ENCODE measurements around the gene EMILIN1.
A peak's percentile ranks its signal among the peaks of the same experiment; 100 is the strongest.

Gene EMILIN1

DNA sequence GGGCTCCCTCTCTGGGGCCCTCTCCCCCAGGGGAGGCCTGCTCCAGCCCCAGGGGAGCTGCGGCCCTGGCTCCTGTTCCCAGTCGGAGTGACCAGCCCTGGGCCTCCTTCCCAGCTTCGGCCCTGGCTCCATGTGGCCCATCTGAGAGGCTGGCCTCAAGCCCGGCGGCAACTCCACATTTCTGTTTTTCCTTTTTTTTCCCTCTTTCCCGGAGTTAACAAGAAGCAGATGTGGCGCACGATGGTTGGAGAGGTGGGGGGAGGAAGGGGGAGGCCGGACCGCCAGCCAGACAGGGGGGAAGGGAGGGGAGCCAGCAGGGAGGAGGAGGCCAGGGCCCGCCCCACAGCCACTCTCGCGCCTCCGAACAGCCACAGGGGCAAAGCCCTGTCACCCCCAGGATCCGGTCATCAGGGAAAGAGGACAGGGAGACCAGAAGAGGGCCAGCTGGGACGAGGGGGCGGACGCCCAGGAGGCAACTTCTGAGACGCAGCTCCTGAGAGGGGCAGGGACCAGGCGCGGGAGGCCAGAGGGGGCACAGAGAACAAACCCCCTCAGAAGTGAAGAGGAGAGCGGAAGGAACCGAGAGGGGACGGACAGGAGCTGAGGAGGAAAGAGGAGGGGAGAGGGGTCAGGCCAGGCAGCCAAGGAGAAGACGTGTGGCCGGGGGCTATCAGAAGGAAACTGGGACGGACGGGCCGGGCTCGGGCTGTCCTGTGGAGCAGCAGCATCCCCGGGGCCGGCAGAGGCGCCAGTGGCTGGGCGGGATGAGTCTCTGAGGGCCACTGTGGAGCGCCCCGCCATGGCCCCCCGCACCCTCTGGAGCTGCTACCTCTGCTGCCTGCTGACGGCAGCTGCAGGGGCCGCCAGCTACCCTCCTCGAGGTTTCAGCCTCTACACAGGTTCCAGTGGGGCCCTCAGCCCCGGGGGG, at the start of gene EMILIN1:
EMILIN1 (plus strand) TSS at position 349 of the 928 bp plus-strand sequence; CDS start at position 800, 451 bp downstream.
- no peak for DNase-seq

DNA sequence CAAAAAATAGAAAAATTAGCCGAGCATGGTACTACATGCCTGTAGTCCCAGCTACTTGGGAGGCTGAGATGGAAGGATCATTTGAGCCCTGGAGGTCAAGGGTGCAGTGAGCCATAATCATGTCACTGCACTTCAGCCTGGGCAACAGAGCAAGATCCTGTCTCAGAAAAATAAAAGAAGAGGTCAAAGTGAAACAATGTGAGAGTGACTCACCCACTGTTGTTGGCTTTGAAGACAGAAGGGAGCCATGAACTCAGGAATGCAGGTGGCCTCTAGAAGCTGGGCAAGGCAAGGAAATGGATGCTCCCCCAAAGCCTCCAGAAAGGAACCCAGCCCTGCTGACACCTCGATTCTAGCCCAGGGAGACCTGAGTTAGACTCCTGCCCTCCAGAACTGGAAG, 49.4 kb upstream of the EMILIN1 start:
- no peak for DNase-seq

DNA sequence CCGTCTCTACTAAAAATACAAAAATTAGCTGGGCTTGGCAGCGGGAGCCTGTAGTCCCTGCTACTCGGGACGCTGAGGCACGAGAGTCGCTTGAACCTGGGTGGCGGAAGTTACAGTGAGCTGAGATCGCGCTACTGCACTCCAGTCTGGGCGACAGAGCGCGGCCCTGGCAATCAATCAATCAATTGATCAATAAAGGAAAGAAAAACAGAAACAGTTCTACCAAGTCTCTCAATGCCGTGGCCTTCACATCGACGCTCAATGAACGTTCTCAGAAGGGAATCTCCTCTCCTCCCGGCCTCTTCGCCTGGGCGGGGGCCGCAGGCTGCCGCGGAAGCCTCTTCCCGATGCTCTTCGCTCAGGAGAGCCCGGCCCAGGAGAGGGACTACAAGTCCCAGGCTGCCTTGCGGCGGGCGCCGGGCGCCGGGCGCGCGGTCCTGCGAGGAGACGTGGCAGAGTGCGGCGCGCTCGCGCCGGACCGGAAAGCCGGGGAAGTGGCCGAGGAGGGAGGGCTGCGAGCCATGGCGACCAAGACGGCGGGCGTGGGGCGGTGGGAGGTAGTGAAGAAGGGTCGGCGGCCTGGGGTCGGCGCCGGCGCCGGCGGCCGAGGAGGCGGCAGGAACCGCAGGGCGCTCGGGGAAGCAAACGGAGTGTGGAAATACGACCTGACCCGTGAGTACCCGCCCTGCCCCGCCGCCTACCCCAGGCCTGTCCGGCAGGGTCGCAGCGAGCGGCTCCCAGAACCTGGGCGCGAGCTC, 45.7 kb upstream of the EMILIN1 start, which contains the start of gene TMEM214:
TMEM214 (plus strand) TSS at position 471 of the 758 bp plus-strand sequence; CDS start at position 522, 51 bp downstream.
- peak; percentile 93 for DNase-seq

DNA sequence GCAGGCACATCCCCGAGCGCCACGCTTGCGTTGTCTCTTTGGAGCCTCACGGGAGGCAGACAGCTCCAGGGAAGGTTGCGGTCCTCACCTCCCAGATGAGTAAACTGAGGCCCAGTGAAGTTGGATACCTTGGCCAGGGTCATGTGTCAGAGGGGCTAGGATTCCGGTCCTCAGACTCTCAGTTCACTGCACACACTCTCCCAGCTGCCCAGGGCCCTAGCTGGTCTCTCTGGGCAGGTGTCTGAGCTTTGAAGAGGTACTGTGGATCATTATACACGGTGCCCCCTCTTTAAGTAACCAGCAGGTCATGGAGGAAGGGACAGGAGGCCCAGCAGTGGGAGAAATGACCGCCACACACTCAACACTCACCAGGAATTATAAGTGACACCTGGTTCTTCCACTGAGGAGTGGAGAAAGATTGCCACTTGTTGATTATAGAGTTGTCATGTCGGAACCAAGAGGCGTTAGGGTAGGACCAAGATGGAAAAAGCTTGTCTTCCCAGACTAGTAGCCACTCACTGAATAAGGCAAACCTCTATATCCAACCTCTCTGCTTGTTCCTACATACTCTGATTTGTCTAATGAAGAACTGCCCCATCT, 45.1 kb upstream of the EMILIN1 start:
- no peak for DNase-seq

DNA sequence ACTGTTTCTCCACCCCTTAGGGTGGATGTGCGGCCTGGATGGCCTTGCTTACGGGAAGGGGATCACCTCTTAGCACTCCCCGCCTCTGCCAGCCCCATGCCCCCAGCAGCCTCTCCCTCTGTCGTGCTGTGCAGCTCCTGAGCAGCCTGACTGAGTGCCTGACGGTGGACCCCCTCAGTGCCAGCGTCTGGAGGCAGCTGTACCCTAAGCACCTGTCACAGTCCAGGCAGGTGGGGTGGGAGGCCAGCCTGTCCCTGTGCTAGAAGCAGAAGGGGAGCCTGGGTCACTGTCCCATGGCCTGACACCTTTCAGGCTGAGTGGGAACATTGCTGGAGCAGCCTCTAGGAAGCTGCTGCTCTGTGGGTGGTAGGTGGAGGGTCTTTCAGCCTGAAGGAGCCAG, 40.4 kb upstream of the EMILIN1 start:
- no peak for DNase-seq

DNA sequence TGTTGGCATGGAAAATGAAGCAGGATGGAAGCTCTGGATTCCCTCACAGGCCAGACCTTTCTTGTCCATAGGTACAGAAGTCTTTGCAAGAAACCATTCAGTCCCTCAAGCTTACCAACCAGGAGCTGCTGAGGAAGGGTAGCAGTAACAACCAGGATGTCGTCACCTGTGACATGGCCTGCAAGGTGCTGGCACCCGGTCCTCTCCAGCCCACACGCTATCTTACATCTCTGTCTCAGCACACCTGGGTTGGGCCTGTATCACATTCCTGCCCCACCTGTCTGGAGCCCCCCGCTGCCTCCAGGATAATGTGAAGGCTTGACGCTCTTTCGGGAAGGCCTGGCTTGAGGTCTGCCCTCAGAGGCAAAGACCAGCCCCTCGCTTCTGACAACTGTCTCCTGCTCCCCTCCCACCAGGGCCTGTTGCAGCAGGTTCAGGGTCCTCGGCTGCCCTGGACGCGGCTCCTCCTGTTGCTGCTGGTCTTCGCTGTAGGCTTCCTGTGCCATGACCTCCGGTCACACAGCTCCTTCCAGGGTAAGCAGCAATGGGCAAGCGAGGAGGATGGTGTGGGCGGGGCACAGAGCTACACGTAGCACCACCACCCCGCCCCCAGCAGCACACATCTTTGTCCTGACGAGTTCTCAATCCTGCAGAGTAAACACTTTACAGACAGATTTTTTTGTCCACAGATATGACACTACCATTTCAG, 39.6 kb upstream of the EMILIN1 start:
- DNase-seq = no peak

DNA sequence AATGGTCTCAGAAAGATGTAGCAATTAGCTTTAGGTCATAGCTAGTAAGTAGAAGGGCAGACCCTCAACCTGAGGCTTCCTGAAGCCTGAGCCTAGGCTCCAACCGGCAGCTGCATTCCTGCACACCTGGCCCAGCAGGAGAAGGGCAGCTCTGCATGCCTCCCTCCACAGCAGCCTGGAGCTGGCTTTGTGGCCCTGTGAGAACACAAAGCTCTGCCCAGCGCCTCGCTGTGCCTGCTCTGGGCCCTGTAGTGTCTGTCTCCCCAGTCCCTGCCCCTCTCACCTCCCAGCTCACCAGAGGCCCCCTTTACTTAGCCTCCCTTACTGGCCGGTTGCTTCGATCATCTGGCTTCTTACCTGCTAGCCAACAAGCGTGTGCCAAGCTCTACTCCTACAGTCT, 39.0 kb upstream of the EMILIN1 start:
- no peak for DNase-seq

DNA sequence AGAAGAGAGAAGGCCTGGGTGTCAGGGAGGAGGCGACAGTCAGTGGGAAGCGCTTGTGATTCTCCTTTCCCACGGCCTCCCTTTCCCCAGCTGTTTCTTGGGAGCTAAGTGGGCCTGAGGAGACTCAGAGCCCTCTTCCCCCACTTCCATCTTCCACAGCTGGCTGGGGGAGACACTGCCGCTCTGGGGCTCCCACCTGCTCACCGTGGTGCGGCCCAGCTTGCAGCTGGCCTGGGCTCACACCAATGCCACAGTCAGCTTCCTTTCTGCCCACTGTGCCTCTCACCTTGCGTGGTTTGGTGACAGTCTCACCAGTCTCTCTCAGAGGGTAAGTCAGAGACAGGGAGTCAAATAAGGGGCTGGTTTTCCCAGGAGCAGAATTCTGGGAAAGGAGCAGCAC, 38.5 kb upstream of the EMILIN1 start:
- DNase-seq = no peak

DNA sequence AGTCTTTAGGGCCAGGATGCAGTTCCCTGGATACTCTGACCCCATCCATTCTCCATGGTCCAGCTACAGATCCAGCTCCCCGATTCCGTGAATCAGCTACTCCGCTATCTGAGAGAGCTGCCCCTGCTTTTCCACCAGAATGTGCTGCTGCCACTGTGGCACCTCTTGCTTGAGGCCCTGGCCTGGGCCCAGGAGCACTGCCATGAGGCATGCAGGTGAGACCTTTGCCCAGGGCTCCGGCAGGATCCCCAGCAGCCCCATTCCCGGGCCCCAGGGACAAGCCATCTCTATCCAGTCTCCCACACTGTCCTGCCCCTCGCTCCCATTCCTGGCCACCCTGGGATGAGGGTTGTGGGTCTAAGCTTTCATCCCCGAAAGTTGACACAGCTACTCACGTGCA, 38.1 kb upstream of the EMILIN1 start:
- DNase-seq = no peak

DNA sequence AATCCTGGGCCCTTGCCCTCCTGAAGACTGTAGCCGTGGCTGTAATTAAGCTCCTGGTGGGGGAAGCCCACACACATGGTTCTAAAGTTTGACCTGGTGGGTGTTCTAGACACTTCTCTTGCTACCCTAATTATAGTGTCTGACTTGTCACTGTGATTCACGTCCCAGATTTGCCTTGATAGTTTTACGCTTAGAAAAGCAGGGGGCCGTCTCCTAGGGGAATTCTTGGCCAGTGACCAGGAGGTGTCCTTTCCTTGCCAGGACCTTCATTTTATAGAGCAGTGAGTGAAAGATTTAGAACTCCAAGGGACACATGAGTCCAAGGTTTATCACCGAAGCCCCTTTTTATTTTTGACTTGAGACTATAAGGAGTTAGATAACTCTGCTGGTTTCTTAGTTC, 36.7 kb upstream of the EMILIN1 start:
- peak; percentile 80 for DNase-seq

DNA sequence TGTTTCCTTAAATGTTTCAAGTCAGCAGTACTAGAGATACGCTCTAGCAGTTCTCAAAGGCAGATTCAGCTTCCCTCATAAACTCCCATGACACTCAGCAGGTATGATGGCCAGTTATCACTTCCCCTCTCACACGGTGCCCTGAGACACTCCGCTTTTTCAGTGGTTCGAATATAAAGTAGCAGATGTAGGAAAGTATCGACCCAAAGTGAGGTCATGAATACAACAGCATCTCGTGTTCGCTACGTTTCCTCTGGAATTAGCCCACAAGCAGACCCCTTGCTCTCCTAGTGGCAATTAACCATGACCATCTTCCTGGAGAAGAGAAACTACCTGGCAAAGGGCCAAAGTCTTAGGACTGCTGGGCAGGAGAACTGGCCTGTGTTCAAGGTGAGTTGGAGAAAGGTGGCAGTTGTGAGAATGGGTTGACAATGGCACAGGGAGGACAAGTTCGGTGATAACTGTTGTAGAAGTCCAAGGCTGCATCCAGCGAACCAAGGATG, 36.2 kb upstream of the EMILIN1 start:
- peak; percentile 68 for DNase-seq

DNA sequence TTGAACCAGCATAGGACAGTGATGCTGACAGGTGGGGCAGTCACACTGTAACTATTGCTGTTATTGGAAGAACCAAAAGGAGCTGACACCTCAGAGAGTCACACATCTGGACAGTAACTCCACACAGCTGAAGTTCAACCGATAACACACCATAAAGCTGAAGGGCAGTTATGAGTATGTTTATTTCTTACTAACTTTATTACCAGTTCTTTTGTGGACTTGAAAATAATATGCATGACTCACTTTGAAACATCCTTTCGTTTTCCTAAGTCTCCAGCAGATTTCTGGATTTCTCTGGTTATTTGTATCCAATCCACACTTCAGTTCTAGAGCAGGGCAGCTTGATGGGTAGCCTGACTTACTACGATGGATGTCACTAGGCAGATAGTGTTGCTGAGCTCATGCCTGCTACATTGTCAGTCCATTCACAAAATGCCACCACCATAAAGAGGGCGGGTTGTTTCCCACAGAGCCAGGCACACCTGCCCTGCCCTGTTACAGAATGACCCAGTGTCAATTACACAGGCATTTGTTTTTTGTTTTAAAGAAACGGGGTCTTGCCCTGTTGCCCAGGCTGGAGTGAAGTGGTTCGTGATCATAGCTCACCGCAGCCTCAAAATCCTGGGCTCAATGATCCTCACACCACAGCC, 35.3 kb upstream of the EMILIN1 start:
- no peak for DNase-seq

DNA sequence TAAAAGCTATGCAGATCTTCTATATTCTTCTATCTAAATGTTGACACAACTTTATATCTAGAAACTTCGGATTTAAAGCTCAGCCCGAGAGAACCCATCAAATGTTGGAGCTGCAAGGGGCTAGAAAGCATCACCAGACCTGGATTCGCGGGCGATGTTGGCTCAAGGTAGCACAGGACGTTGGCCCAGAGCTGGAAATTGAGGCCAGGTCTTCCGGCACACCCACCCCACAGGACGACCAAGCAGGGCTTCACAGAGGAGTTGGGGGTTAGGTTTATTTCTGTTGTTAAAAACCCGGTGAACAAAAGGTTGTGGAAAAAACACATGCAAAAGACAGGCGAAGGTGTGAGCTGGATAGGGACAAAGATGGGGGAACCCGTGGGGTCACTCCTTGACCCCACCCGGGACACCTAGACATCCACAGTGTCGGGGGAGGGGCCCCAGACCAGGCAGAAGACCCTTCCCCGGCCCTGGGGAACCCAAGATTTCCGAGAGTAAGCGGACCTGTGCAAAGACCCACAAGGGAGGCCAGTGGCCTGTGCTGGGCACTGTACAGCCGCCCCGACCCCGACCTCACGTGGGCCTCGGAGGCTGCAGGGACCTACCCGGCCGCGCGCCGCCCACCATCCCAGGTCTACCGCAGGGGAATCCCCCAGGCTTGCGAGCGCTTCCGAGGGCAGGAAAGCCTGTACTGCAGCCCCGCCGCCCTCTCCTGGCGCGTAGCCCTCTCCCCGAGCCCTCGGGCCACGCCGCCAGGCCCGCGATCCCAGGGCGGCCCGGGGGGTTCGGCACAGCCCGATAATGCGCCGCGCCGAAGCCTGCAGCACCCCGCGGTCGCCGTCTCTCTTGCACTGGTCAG, 28.8 kb upstream of the EMILIN1 start:
- no peak for DNase-seq

DNA sequence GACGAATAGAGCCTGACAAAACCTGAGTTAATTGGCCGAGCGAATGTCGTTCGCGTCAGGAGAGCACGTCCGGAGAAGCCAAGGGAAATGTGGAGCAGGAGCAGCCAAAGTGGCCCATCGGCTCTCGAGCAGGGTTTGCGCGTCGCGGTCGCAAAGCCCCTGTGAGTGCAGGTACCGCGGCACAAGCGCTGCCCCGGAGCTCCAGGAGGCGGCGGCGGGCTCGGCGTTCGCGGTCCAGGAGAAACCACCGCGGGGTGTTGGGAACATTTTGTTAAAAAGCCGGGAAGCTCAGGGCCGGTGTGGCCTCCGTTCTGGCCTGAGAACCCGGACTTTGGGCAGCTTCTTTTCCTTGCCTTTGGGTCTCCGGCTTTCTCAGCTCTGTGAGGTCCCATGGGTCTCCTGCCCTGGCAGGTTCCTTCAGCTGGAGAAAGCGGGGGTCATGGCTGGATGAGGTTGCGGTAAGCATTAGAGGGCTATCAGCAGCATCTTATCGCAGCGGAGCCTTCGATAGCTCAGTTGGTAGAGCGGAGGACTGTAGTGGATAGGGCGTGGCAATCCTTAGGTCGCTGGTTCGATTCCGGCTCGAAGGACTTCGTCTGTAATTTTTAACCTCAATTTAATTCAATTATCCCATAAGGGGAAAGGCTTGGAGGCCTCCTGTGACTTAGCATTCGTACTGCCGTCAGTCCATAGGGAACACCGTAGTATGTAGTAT, 28.0 kb upstream of the EMILIN1 start:
- peak; percentile 92 for DNase-seq

DNA sequence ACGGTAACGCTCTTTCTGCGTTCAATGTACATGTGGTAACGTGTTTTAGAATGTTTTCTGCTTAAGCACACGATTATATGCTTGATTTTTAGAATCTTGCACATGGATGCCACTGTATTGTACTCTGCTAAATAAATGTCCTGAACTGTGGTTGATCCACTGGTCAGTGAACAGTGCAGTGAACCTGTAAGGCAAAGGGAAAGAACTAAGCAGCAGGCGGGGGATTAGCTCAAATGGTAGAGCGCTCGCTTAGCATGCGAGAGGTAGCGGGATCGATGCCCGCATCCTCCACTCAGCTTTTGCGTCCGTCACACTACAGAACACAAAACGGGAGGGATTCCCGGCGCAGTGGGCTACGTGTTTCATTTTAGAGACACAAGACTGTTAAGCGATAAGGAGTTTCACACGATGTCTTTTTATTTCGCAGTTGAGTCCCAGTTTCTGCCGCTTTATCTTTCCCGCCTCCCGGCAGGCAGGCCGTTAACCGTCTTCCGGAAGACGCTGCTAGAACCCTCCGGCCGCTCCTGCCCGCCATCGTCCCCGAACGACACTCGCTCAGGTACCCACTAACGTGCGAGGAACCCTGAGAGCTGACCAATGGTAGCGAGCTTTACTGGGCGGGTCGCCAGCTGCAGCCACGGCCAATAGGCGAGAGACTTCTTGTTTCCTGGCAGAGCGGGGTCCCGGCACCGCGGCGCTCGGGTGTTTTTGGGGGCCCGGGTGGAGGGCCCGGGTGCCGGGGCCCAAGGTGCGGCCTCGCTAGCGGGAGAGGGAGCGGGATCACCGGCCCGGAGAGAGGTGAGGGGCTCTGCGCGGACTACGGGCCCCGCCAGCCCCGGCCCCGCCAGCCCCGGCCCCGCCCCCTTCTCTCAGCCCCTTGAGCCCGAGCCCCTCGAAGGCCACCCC, 27.2 kb upstream of the EMILIN1 start, which contains the start of gene AGBL5:
AGBL5 (plus strand) TSS at position 673 of the 906 bp plus-strand sequence. CDS start 1,291 bp downstream, outside the sequence.
- peak; percentile 91 for DNase-seq

DNA sequence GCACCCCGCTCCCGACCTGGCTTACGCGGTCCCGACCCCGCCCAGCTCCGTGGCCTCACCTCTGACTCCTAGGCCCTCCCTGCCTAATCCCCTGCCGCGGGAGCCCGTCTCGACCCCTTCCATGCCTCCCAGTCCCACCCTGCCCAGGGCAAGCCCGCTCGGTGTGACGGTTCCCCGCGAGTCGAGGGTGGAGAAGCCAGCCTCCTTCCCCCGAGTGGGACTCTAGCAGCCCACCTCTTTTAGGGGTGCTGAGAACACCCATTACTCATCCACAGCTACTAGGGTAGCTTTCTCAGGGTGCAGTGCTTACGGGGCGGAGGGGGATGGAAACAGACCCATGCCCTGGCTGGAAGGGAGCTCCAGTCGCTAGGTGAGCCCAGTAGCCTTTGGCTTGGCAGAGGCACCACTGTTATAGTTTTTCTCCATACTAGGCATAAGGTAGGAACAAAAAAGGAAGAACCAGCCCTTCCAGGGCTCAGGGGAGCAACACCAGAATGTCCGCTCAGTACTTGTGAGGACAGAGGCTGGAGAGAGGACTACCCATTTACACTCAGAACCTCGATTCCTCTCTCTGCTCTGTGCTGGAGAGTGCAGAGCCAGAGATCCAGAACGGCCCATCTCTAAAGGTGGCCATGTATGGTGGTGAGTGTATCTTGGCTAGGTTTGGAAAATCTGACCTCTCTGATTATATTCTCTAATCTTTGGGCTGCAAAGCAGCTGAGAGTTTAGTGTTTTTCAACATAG, 26.3 kb upstream of the EMILIN1 start:
- no peak for DNase-seq

DNA sequence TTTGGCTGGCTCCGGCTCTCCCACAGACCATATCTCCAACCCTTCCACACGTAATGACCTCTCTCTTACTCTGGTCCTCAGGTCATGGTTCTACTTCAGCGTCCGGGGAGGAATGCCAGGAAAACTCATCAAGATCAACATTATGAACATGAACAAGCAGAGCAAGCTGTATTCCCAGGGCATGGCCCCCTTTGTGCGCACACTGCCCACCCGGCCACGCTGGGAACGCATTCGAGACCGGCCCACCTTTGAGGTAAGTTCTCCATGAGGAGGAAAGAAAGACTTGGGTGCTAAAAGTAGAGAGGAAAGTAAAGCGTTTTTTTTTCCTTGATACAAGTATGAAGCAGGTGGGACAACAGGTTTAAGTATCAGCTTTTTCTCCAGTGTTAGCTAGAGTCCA, 25.1 kb upstream of the EMILIN1 start:
- DNase-seq = no peak

DNA sequence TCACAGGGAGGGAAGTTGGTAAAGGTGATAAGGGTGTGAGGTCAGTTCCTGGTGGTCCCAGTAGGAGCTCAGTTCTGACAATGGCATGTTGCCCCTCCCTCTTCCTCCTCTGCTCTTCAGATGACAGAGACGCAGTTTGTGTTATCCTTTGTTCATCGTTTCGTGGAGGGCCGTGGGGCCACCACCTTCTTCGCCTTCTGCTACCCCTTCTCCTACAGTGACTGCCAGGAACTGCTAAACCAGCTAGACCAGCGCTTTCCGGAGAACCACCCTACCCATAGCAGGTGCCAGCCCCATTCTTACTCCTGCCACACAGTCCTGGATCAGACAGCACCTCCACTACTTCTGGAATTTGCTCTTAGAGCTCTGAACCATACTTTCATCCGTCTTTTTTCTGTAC, 24.6 kb upstream of the EMILIN1 start:
- no peak for DNase-seq

Data from NCI-H69 (cell line).